K562 (cell line): ENCODE measurements around the gene ANKMY1. TPM values are rescaled to one million over a fixed set of nuclear protein-coding genes. Genes with fewer than 3 reads are reported as not detected.

Source experiments
- ATAC-seq: fragments of 200-7000 bp; cut with Tn5 transposase; 3 replicates; pipeline ENCODE4 v1.9.1; 2020; ENCODE audit warnings: moderate library complexity
- BruUV-seq: library from RNA; stranded (reverse); fragments of 400-500 nt; replicated peaks from 2 replicates; lab custom pipeline; 2021; lab: Mats Ljungman, UMichigan
- CTCF ChIA-PET: fragments of 300-600 bp; formaldehyde crosslinking; extraction: SDS; loops from one replicate; lab custom pipeline; 2021; ENCODE audit warnings: low intra/inter-chr PET ratio; lab: Yijun Ruan, JAX
- POLR2A ChIA-PET: fragments of 300-600, 350-650 bp; sonication (Branson Sonifier 250); formaldehyde crosslinking; extraction: SDS; loops from one replicate; lab custom pipeline; 2021; ENCODE audit warnings: antibody characterized with exemption, inconsistent platforms; lab: Yijun Ruan, JAX
- DNase-seq, 4 experiments: peaks; one replicate each; pipeline versions ENCODE4 v3.0.0 to v3.0.0-alpha.2; 2011 to 2018; ENCODE audit warnings: low spot score in 3 of 4, mixed read lengths in 3 of 4; ENCODE audit errors: extremely low read depth in 1 of 4
- FAIRE-seq: peaks from 2 replicates; lab custom pipeline; 2011; peaks lifted over from hg19 to GRCh38; lab: Jason Lieb, UNC
- H2AFZ ChIP-seq: 2 replicates; pipeline ENCODE4 v1.6.0; 2011; ENCODE audit warnings: low read depth, low read length, control low read depth, inconsistent platforms
- H3K27ac ChIP-seq: fragments of 200-600 bp; 3 replicates; pipeline ENCODE4 v1.8.0; 2011; ENCODE audit warnings: low read depth, mild to moderate bottlenecking, control low read depth, inconsistent platforms, low read length, moderate library complexity, mixed read lengths; ENCODE audit errors: extremely low read depth
- H3K27me3 ChIP-seq, 2 experiments: fragments of 300-600 bp in 1 of 2; 2 replicates in 1 of 2; 3 replicates in 1 of 2; pipeline versions ENCODE4 v1.6.0 to v1.8.0; 2011; ENCODE audit warnings: inconsistent platforms in 2 of 2, low read length in 2 of 2, mild to moderate bottlenecking in 1 of 2, mixed read lengths in 1 of 2, moderate library complexity in 1 of 2; ENCODE audit not compliant: control insufficient read depth in 2 of 2, insufficient read depth in 2 of 2
- H3K36me3 ChIP-seq: fragments of 300-600 bp; 3 replicates; pipeline ENCODE4 v1.8.0; 2011; ENCODE audit warnings: mild to moderate bottlenecking, low read length, inconsistent platforms; ENCODE audit not compliant: control insufficient read depth, insufficient read depth
- H3K4me1 ChIP-seq, 2 experiments: fragments of 200-600 bp in 1 of 2; replicated peaks in 1 of 2; 2 replicates in 1 of 2; 3 replicates in 1 of 2; pipeline versions ENCODE4 v1.5.1 to v1.8.0; 2011; ENCODE audit warnings: inconsistent platforms in 2 of 2, low read length in 2 of 2, mild to moderate bottlenecking in 1 of 2, mixed read lengths in 1 of 2, moderate library complexity in 1 of 2; ENCODE audit not compliant: control insufficient read depth in 2 of 2, insufficient read depth in 2 of 2
- H3K4me2 ChIP-seq: 2 replicates; pipeline ENCODE4 v1.6.1; 2011; ENCODE audit warnings: low read length, control low read depth, inconsistent platforms, mixed read lengths; ENCODE audit not compliant: insufficient read depth
- H3K4me3 ChIP-seq: fragments of 200-600 bp; sonication (generic), shearing (Covaris generic); 2 replicates; pipeline ENCODE4 v1.5.1; 2016; ENCODE audit warnings: control low read depth, inconsistent platforms
- H3K79me2 ChIP-seq: fragments of 200-600 bp; 3 replicates; pipeline ENCODE4 v1.8.0; 2011; ENCODE audit warnings: low read length, inconsistent platforms; ENCODE audit not compliant: control insufficient read depth, insufficient read depth
- H3K9ac ChIP-seq, 2 experiments: 2 replicates each; pipeline versions ENCODE4 v1.6.0 to v1.6.1; 2011; ENCODE audit warnings: low read depth in 2 of 2, low read length in 2 of 2, control low read depth in 1 of 2, inconsistent platforms in 1 of 2, mild to moderate bottlenecking in 1 of 2, mixed read lengths in 1 of 2; ENCODE audit not compliant: insufficient read depth in 1 of 2
- H3K9me1 ChIP-seq: one replicate; pipeline ENCODE4 v1.6.0; 2011; ENCODE audit warnings: inconsistent platforms, mild to moderate bottlenecking, low read length, moderate library complexity; ENCODE audit not compliant: control insufficient read depth, insufficient read depth
- H3K9me3 ChIP-seq: replicated peaks from 2 replicates; pipeline ENCODE4 v1.5.1; 2011; ENCODE audit warnings: low read depth, low read length, inconsistent platforms; ENCODE audit not compliant: control insufficient read depth, insufficient read depth
- H4K20me1 ChIP-seq: replicated peaks from 2 replicates; pipeline ENCODE4 v1.6.1; 2011; ENCODE audit warnings: low read length, inconsistent platforms, mixed read lengths; ENCODE audit not compliant: control insufficient read depth, insufficient read depth
- ELK3 ChIP-seq: fragments of 450-650 bp; formaldehyde crosslinking; IDR thresholded peaks from 2 replicates; pipeline ENCODE4 v1.4.0; 2020; ENCODE audit warnings: mild to moderate bottlenecking
- ETV5 ChIP-seq: sonication (generic); formaldehyde crosslinking; IDR thresholded peaks from 2 replicates; pipeline ENCODE4 v1.4.0; 2020; ENCODE audit warnings: low read depth, mild to moderate bottlenecking, missing genetic modification reagents
- EZH2 ChIP-seq: IDR thresholded peaks from 2 replicates; pipeline ENCODE4 v1.6.1; 2012; ENCODE audit warnings: low read depth, mild to moderate bottlenecking, inconsistent platforms, low read length, borderline replicate concordance
- HDAC1 ChIP-seq, 2 experiments: fragments of 450-650 bp; IDR thresholded peaks; 2 replicates each; pipeline ENCODE4 v1.6.1; 2016 to 2017; ENCODE audit warnings: inconsistent platforms in 1 of 2, mild to moderate bottlenecking in 1 of 2, moderate library complexity in 1 of 2
- HOMEZ ChIP-seq: fragments of 250-450 bp; sonication (Bioruptor Pico); IDR thresholded peaks from 2 replicates; pipeline ENCODE4 v1.4.0; 2020; ENCODE audit warnings: mild to moderate bottlenecking, moderate library complexity
- MTA1 ChIP-seq: fragments of 450-650 bp; IDR thresholded peaks from 2 replicates; pipeline ENCODE4 v1.6.1; 2017; ENCODE audit warnings: borderline replicate concordance
- MYNN ChIP-seq, 2 experiments: sonication (generic); formaldehyde crosslinking in 1 of 2; IDR thresholded peaks; 2 replicates each; pipeline versions ENCODE4 v1.5.0 to v1.6.1; 2016 to 2020; ENCODE audit warnings: antibody characterized with exemption in 1 of 2, missing genetic modification reagents in 1 of 2
- SIRT6 ChIP-seq: IDR thresholded peaks from one replicate; pipeline ENCODE4 v1.6.1; 2012; ENCODE audit warnings: low read depth, mild to moderate bottlenecking, control low read depth, inconsistent platforms, low read length, moderate library complexity
- SREBF2 ChIP-seq: sonication (generic); formaldehyde crosslinking; IDR thresholded peaks from 2 replicates; pipeline ENCODE4 v1.4.0; 2020; ENCODE audit warnings: mild to moderate bottlenecking, missing genetic modification reagents
- SRSF9 ChIP-seq: fragments of 200-400 bp; formaldehyde crosslinking; IDR thresholded peaks from 2 replicates; pipeline ENCODE4 v1.6.1; 2017; ENCODE audit warnings: low read depth, low read length, borderline replicate concordance
- THAP7 ChIP-seq: fragments of 250-450 bp; sonication (Bioruptor Pico); IDR thresholded peaks from 2 replicates; pipeline ENCODE4 v1.5.0; 2021
- ZNF785 ChIP-seq: fragments of 250-450 bp; sonication (Bioruptor Pico); IDR thresholded peaks from 2 replicates; pipeline ENCODE4 v1.4.0; 2020; ENCODE audit warnings: mild to moderate bottlenecking
- ZNF79 ChIP-seq: fragments of 250-450 bp; sonication (Bioruptor Pico); IDR thresholded peaks from 2 replicates; pipeline ENCODE4 v1.4.0; 2020; ENCODE audit warnings: low read depth, mild to moderate bottlenecking, moderate library complexity
- WGBS: fragments of 100-300 bp; shearing (Covaris generic); methylation state at CpG from one replicate; pipeline ENCODE4 v1.1.6; 2016; ENCODE audit warnings: low coverage, mixed read lengths; ENCODE audit not compliant: insufficient coverage; ENCODE audit errors: missing lambda C conversion rate; 5-methylcytosine and 5-hydroxymethylcytosine counted together
- in situ Hi-C: fragments of 300-500 bp; cut with MboI; formaldehyde crosslinking; loops from 4 replicates; pipeline ENCODE4 v1.15.0; 2018; ENCODE audit warnings: inconsistent platforms, mixed read lengths
- intact Hi-C: fragments of 100-400 bp; cut with micrococcal nuclease; formaldehyde crosslinking; loops from 2 replicates; pipeline ENCODE4 v1.14.2; 2022
- polyA plus RNA-seq, 8 experiments: library from polyadenylated mRNA; depleted of rRNA in 4 of 8; stranded (reverse) in 5 of 8; unstranded in 3 of 8; fragments of >200 nt; fragmentation: Nextera tagmentation in 2 of 8; fragmentation: Illumina TruSeq in 1 of 8; extraction: Ambion mirVana in 2 of 8; extraction: Trizol in 1 of 8; gene quantifications; 2 replicates each; pipeline versions ENCODE4 v1.2.1 to v1.2.3, GENCODE V29; 2011 to 2014; ENCODE audit warnings: inconsistent platforms in 1 of 8, missing spikeins in 1 of 8
- total RNA-seq, 7 experiments: library from RNA; depleted of rRNA in 6 of 7; stranded (reverse); fragments of >200 nt in 6 of 7; fragmentation: Illumina TruSeq in 2 of 7; extraction: Trizol in 2 of 7; gene quantifications; 2 replicates each; pipeline versions ENCODE4 v1.2.1 to v1.2.3, GENCODE V29; 2011 to 2021; ENCODE audit warnings: low replicate concordance in 1 of 7

The ANKMY1 gene
- total and polyA plus RNA-seq, 9 of the 15 experiments (the other 6 are each of a cell fraction or from before 2014, with no cell fraction given): 0.75 to 15.1 (median 11.7) TPM

GRCh38 chr2:240466579-240467148 is 91.1 kb downstream of the ANKMY1 start:
- intact Hi-C loops: no loop called here
- Histone ChIP-seq H3K4me2 (no peak overlapping the region), H2AFZ (no peak overlapping the region), H3K9me3 (no peaks in the 10 kb centered on the region), H3K9ac (no peak overlapping the region), H3K9me1 (no peaks in the 10 kb centered on the region), H3K4me3 (no peak overlapping the region), H3K27ac (no peak overlapping the region), H3K79me2 (no peaks in the 10 kb centered on the region), H4K20me1 (no peaks in the 10 kb centered on the region), H3K27me3 (no peaks in the 10 kb centered on the region), H3K4me1 (peaks cover 0 to 7% of the 10 kb centered on the region in 2 experiments; a peak in 1 of 5 replicates), H3K36me3 (no peaks in the 10 kb centered on the region)
- WGBS: 79% methylated on average over 9 of the region's 19 CpGs
- ATAC-seq (no peak), DNase-seq (no peak), FAIRE-seq (no peak)
- in situ Hi-C loops: no loop called here
- CTCF ChIA-PET: no interaction called here
- POLR2A ChIA-PET: interaction anchor here (0.7 kb wide), 1 partner anchor 12 kb away, joined by 3 read pairs; no protein-coding TSS in a partner anchor
- BruUV-seq: no TSS peak
- no peak for TF ChIP-seq HOMEZ (CRISPR knock-in tag)
- TF ChIP-seq EZH2: no peak
- TF ChIP-seq MTA1: no peak
- no peak for TF ChIP-seq ETV5 (CRISPR knock-in tag)
- TF ChIP-seq SIRT6: no peak
- no peak for TF ChIP-seq ZNF785 (CRISPR knock-in tag)
- no peak for TF ChIP-seq MYNN (IDR thresholded peaks at IDR 0.05)
- no peak for TF ChIP-seq MYNN (CRISPR knock-in tag; IDR thresholded peaks at IDR 0.05)
- TF ChIP-seq ELK3 (CRISPR knock-in tag): no peak
- no peak for TF ChIP-seq ZNF79 (CRISPR knock-in tag)
- no peak for TF ChIP-seq HDAC1 (IDR thresholded peaks at IDR 0.05)
- no peak for TF ChIP-seq THAP7 (CRISPR knock-in tag)
- no peak for TF ChIP-seq SREBF2
- TF ChIP-seq SRSF9: no peak
